GM12892 (cell line): Measurements from ENCODE around the gene PHIP.

Experiments used
- POLR2A ChIP-seq: IDR thresholded peaks from 2 replicates; pipeline ENCODE4 v1.6.1; 2011; ENCODE audit warnings: low read depth, low read length, control low read depth
- POLR2AphosphoS5 ChIP-seq: IDR thresholded peaks from 2 replicates; pipeline ENCODE4 v1.6.1; 2011; ENCODE audit warnings: low read depth, low read length, control low read depth

GRCh38 chr6:79073888-79074287 lies 4.2 kb downstream of the PHIP start:
- TF ChIP-seq POLR2A, result no peak
- TF ChIP-seq POLR2AphosphoS5, result no peak
